Common myeloid progenitor, CD34-positive (primary cell): Measurements from ENCODE around the gene SUCLG1.
"Not testable (repeated sequence)": the region's sequence is repeated elsewhere in the genome, so short reads cannot be mapped to it uniquely, and the experiment has no call there.

Source experiments
- CTCF ChIA-PET: fragments of 350-600 bp; sonication (Branson Sonifier 250); formaldehyde crosslinking; loops from one replicate; lab custom pipeline; 2021; ENCODE audit warnings: antibody characterized with exemption; lab: Charles Lee
- POLR2A ChIA-PET: fragments of 350-600 bp; sonication (Branson Sonifier 250); formaldehyde crosslinking; loops from one replicate; lab custom pipeline; 2021; ENCODE audit warnings: antibody characterized with exemption; lab: Charles Lee
- DNase-seq, 3 donors: peaks; one replicate each; pipeline versions ENCODE4 v3.0.0 to v3.0.0-alpha.2; 2013
- H3K27ac ChIP-seq, 2 experiments: 1 replicate in 1 of 2; 2 replicates in 1 of 2; pipeline ENCODE4 v1.7.0; 2013; ENCODE audit warnings: inconsistent platforms in 2 of 2, low read length in 2 of 2, mild to moderate bottlenecking in 2 of 2, low read depth in 1 of 2, moderate library complexity in 1 of 2; ENCODE audit not compliant: severe bottlenecking in 2 of 2, insufficient read depth in 1 of 2, poor library complexity in 1 of 2
- H3K27me3 ChIP-seq, 5 experiments: replicated peaks in 2 of 5; 1 replicate in 3 of 5; 2 replicates in 2 of 5; pipeline versions ENCODE4 v1.6.1 to v1.7.0; 2013; ENCODE audit warnings: low read length in 4 of 5, mild to moderate bottlenecking in 2 of 5, moderate library complexity in 2 of 5, inconsistent platforms in 1 of 5; ENCODE audit not compliant: insufficient read depth in 5 of 5, control insufficient read depth in 4 of 5
- H3K36me3 ChIP-seq, 4 experiments: 1 replicate in 2 of 4; 2 replicates in 2 of 4; pipeline versions ENCODE4 v1.6.1 to v1.7.0; 2013; ENCODE audit warnings: low read length in 3 of 4, control low read depth in 1 of 4, mild to moderate bottlenecking in 1 of 4; ENCODE audit not compliant: control insufficient read depth in 4 of 4, insufficient read depth in 4 of 4
- H3K4me1 ChIP-seq, 4 experiments: 1 replicate in 3 of 4; 2 replicates in 1 of 4; pipeline versions ENCODE4 v1.6.1 to v1.7.1; 2013; ENCODE audit warnings: low read length in 3 of 4, mild to moderate bottlenecking in 3 of 4, control low read depth in 1 of 4, inconsistent platforms in 1 of 4, moderate library complexity in 1 of 4; ENCODE audit not compliant: control insufficient read depth in 4 of 4, insufficient read depth in 4 of 4; ENCODE audit errors: control extremely low read depth in 1 of 4
- H3K4me3 ChIP-seq, 7 experiments: 1 replicate in 4 of 7; 2 replicates in 3 of 7; pipeline versions ENCODE4 v1.5.1 to v1.7.0; 2013; ENCODE audit warnings: mild to moderate bottlenecking in 7 of 7, low read length in 6 of 7, moderate library complexity in 6 of 7, inconsistent platforms in 2 of 7, low read depth in 2 of 7, control low read depth in 1 of 7; ENCODE audit not compliant: insufficient read depth in 4 of 7, control insufficient read depth in 1 of 7; ENCODE audit errors: extremely low read depth in 1 of 7
- H3K9me3 ChIP-seq, 5 experiments: 1 replicate in 4 of 5; 2 replicates in 1 of 5; pipeline versions ENCODE4 v1.6.1 to v1.7.1; 2013; ENCODE audit warnings: low read length in 4 of 5, mild to moderate bottlenecking in 2 of 5, inconsistent platforms in 1 of 5, low read depth in 1 of 5, moderate library complexity in 1 of 5; ENCODE audit not compliant: control insufficient read depth in 4 of 5, insufficient read depth in 2 of 5; ENCODE audit errors: control extremely low read depth in 1 of 5
- WGBS: methylation state at CpG from one replicate; pipeline ENCODE4 v1.1.5; 2013; ENCODE audit not compliant: insufficient coverage; 5-methylcytosine and 5-hydroxymethylcytosine counted together

The SUCLG1 gene

GRCh38 chr2:84399839-84400238 is 59.2 kb downstream of the SUCLG1 start:
- H3K4me3 ChIP-seq, H3K9me3 ChIP-seq, POLR2A ChIA-PET, CTCF ChIA-PET, DNase-seq, H3K27ac ChIP-seq, H3K4me1 ChIP-seq, H3K36me3 ChIP-seq, H3K27me3 ChIP-seq: not testable (repeated sequence)
- no CpG with 5 or more reads among the region's 1 CpG for WGBS

DNA sequence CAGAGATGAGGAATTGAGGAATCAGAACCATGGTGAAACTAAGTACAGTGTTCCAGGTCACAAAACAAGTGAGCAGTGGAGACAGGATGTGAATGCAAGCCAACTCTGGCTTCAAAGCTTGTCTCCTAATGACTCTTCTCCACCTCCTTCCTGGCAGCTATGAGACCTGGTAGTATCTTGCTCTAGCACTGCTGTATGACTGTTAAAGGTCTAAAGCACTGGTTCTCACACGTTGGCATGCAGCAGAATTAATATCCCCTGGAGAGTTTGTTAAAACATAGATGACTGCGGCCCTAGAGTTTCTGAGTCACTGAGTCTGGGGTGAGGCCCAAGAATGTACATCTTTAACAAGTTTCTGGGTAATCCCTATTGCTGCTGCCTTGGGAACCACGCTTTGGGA is 63.3 kb downstream of the SUCLG1 start:
- DNase-seq: no peak
- no peaks in the 10 kb centered on the region for H3K4me1 ChIP-seq

GRCh38 chr2:84394628-84395027 is 64.5 kb downstream of the SUCLG1 start:
- ChIA-PET CTCF (no interaction called here), POLR2A (no interaction called here)
- no peaks in the 10 kb centered on the region for H3K27me3 ChIP-seq
- H3K36me3 ChIP-seq: no peaks in the 10 kb centered on the region
- DNase-seq: no peak
- H3K4me1 ChIP-seq: no peaks in the 10 kb centered on the region
- H3K9me3 ChIP-seq: peaks cover 0 to 2% (median 0%) of the 10 kb centered on the region in 5 experiments
- no peak overlapping the region for H3K4me3 ChIP-seq
- no peak overlapping the region for H3K27ac ChIP-seq
- WGBS: no CpG with 5 or more reads among the region's 2 CpGs

More for the DNA sequence above, 63.3 kb downstream of the SUCLG1 start:
- no peaks in the 10 kb centered on the region for H3K36me3 ChIP-seq
- H3K27ac ChIP-seq: no peak overlapping the region
- H3K27me3 ChIP-seq: no peaks in the 10 kb centered on the region
- no peak overlapping the region for H3K4me3 ChIP-seq
- ChIA-PET CTCF (no interaction called here), POLR2A (no interaction called here)
- H3K9me3 ChIP-seq: peaks cover 0 to 2% (median 0%) of the 10 kb centered on the region in 5 experiments
- 97% methylated on average over 3 of the region's 3 CpGs for WGBS

DNA sequence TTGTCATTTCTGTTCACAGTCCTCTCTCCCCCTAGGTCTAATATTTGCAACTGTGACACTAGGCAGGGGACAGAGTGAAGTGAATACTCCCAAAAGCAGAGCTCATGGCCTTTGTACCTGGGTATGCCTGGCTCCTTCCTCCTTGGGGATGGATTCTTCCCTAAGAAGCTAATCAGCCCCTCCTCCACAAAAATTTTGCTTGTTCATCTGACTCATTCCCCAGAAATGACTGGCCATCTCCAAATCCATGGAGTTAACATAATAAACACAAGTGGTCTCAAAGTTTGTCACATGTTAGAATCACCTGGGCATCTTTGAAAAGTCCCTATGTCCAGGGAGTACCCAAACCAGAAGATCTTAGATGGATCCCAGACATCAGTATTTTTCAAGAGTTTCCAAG is 65.3 kb downstream of the SUCLG1 start:
- DNase-seq: no peak
- Histone ChIP-seq H3K4me1 (no peaks in the 10 kb centered on the region), H3K36me3 (no peaks in the 10 kb centered on the region), H3K9me3 (peaks cover 0 to 2% (median 0%) of the 10 kb centered on the region in 5 experiments), H3K27me3 (no peaks in the 10 kb centered on the region), H3K4me3 (no peak overlapping the region), H3K27ac (no peak overlapping the region)
- CTCF ChIA-PET: no interaction called here
- POLR2A ChIA-PET: no interaction called here

DNA sequence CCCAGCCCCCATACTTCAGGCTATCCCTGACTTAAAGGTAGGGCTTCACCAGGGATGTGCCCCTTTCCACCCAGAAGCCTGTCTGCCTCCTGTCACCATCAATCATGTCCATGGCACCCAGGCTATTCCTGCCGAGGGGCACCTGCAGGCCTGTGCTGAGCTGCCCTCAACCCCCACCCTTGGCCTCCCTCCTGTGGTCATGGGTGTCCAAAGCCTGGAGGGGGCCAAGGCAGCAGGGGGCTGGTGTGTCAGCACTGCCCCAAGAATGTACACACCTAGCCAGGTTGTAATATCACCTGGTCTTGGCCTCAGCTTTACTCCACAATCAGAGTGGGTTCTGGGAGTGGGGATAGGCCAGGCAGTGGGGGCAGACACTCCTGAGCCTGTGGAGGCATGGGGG is 69.3 kb downstream of the SUCLG1 start:
- H3K9me3 ChIP-seq: peaks cover 0 to 1% (median 0%) of the 10 kb centered on the region in 5 experiments
- ChIA-PET POLR2A (no interaction called here), CTCF (no interaction called here)
- H3K4me1 ChIP-seq: no peaks in the 10 kb centered on the region
- no peak overlapping the region for H3K4me3 ChIP-seq
- H3K27ac ChIP-seq: no peak overlapping the region
- no CpG with 5 or more reads among the region's 1 CpG for WGBS
- no peaks in the 10 kb centered on the region for H3K36me3 ChIP-seq
- H3K27me3 ChIP-seq: peaks cover 0 to 2% (median 0%) of the 10 kb centered on the region in 5 experiments
- DNase-seq: no peak

DNA sequence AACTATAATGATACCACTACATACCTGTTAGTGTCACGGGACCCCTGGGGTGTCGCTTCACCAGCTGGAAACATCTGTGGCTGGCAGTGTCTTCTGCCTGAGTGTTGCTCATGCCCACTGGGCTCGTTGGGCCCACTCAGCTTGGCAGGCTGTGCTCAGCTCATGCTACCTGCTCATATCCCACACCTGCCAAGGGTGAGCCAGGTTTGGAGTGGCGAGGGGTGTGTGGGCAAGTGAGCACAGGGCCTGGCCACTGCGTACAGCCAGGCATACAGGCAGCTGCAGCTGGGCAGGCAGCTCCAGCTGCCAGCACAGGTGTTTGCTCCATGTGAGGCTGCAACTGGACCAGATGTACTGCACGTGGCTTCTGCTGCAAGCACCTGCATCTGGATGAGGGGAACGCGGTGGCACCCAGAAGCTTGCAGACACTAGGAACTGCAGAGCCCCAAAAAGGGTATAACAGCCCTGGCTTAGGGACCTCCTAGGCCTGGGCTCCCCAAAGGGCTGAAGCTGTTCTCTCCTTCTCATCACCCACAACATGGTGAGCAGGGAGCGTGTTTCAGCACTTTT is 70.1 kb downstream of the SUCLG1 start:
- Histone ChIP-seq H3K27ac (no peak overlapping the region), H3K9me3 (peaks cover 0 to 1% (median 0%) of the 10 kb centered on the region in 5 experiments), H3K4me3 (no peak overlapping the region), H3K36me3 (no peaks in the 10 kb centered on the region), H3K27me3 (peaks cover 0 to 2% (median 0%) of the 10 kb centered on the region in 5 experiments), H3K4me1 (no peaks in the 10 kb centered on the region)
- WGBS: 91% methylated on average over 8 of the region's 9 CpGs
- ChIA-PET POLR2A (no interaction called here), CTCF (no interaction called here)
- DNase-seq: no peak

DNA sequence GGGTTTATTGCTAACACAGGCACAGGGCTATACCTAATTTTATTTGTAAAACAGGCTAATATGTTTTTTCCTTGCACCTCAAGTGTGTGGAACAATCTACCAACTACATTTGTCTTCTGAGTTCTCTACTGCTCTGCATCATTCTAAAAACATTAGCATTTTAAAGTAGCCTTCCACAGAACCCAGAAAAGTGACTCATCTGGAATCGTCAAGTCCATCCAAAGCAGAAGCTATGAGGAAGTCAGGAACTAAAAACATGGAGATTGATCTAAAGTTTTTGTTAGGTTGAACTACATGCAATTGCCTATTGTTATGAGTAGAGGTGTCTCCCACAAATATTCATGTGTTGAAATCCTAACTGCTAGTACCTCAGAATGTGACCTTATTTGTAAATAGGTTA is 70.9 kb downstream of the SUCLG1 start:
- 60% methylated on average over 1 of the region's 1 CpG for WGBS
- Histone ChIP-seq H3K4me3 (no peak overlapping the region), H3K9me3 (peaks cover 0 to 1% (median 0%) of the 10 kb centered on the region in 5 experiments), H3K4me1 (no peaks in the 10 kb centered on the region), H3K27me3 (peaks cover 0 to 2% (median 0%) of the 10 kb centered on the region in 5 experiments), H3K27ac (no peak overlapping the region), H3K36me3 (no peaks in the 10 kb centered on the region)
- CTCF ChIA-PET: no interaction called here
- no peak for DNase-seq
- POLR2A ChIA-PET: no interaction called here
